Stimulated activated CD4-positive, alpha-beta T cell treated with anti-CD3 and anti-CD28 coated beads, Interleukin-2, amount 100 ng/mL, for 48 hours (primary cell): ENCODE data around the gene TAB3.
"Not testable (repeated sequence)": the region's sequence is repeated elsewhere in the genome, so short reads cannot be mapped to it uniquely, and the experiment has no call there.

Source experiments
- DNase-seq, 2 donors: peaks; one replicate each; pipeline ENCODE4 v3.0.0-alpha.2; 2020

TAB3 gene

DNA sequence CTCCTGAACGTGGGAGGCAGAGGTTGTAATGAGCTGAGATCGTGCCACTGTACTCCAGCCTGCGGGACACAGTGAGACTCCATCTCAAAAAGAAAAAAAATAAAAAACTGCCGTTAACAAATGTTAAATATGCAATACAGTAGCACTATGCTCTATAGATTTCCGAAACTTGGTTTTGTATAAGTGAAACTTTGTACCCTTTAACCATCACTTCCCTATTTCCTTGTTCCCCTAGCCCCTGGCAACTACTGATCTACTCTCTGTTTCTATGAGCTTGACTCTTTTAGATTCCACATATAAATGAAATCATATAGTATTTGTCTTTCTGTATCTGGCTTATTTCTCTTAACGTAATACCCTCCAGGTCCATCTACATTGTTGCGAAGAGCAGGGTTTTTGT, 74.1 kb downstream of the TAB3 start:
- no peak for DNase-seq

- no peak for DNase-seq
Measured at GRCh38 chrX:30812326-30812725, 76.7 kb downstream of the TAB3 start.

DNA sequence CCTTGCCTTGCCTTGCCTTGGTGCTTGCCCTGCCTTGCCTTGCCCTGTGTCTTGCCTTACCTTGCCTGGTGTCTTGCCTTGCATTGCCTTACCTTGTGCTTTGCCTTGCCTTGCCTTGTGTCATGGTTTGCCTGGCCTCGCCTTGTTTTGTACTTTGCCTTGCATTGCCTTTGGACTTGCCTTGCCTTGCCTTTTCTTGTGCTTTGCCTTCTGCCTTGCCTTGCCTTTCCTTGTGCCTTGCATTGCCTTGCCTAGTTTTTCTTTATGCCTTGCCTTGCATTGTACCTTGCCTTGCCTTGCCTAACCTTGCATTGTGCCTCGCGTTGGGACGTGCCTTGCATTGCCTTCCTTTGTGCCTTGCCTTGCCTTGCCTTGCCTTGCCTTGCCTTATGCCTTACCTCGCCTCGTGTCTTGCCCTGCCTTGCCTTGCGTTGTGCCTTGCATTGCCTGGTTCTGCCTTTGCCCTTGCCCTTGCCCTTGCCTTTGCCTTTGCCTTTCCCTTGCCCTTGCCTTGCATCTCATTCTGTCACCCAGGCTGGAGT, 82.8 kb downstream of the TAB3 start:
- DNase-seq, result no peak

- no peak for DNase-seq
Measured at GRCh38 chrX:30804462-30804861, 84.6 kb downstream of the TAB3 start.

GRCh38 chrX:30800901-30801300, 88.2 kb downstream of the TAB3 start:
- DNase-seq, result no peak

DNA sequence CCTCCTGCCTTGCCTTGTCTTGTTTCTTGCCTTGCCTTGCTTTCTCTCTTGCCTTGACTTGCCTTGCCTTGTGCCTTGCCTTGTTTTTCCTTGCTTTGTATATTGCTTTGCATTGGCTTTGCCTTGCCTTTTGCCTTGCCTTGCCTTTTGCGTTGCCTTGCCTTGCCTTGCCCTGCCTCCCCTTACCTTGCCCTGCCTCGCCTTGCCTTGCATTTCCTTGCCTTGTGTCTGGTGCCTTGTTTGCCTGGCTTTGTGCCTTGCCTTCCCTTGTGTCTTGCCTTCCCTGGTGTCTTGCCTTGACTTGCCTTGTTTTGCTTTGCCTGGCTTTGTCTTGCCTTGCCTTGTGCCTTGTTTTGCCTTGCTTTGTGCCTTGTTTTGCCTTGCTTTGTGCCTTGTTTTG, 89.7 kb downstream of the TAB3 start:
- DNase-seq, result no peak

DNA sequence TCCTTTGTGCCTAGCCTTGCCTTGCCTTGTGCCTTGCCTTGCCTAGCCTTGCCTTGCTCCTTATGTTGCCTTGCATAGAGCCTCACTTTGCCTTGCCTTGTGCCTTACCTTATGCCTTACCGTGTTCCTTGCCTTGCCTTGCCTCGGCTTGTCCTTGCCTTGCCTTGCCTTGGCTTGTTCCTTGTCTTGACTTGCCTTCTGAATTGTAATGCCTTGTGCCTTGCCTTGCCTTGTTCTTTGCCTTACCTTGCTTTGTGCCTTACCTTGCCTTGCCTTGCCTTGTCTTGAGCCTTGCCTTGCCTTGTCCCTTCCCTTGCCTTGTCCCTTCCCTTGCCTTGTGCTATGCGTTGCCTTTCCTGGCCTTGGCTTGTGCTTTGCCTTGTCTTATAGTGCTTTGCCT, 90.2 kb downstream of the TAB3 start:
- no peak for DNase-seq

DNA sequence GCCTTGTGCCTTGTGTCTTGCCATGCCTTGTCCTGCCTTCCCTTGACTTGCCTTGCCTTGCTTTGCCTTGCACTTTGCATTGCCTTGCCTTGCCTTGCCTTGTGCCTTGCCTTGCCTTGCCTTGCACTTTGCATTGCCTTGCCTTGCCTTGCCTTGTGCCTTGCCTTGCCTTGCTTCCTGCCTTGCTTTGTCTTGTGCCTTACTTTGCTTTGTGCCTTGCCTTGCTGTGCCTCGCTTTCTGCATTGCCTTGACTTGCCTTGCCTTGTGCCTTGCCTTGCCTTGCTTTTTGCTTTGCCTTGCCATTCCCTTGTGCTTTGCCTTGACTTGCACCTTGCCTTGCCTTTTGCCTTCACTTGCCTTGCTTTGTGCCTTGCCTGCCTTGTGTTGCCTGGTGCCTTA, 91.8 kb downstream of the TAB3 start:
- DNase-seq, result not testable (repeated sequence)

GRCh38 chrX:30795981-30796958, 92.8 kb downstream of the TAB3 start:
- no peak for DNase-seq

DNA sequence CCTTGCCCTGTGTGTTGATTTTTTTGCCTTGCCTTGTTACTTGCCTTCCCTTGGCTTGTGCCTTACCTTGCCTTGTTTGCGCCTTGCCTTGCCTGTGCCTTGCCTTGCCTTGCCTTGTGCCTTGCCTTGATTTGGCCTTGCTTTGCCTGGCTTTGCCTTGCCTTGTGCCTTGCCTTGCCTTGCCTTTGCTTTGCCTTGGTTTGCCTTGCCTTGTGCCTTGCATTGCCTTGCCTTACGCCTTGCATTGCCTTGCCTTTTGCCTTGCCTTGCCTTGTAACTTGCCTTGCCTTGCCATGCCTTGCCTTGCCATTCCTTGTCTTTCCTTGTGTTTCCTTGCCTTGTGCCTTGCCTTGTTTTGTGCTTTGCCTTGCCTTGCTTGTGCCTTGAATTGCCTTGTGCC, 94.6 kb downstream of the TAB3 start:
- DNase-seq, result no peak

GRCh38 chrX:30793767-30794103, 95.3 kb downstream of the TAB3 start:
- no peak for DNase-seq

- no peak for DNase-seq
Measured at GRCh38 chrX:30793075-30793766, 95.8 kb downstream of the TAB3 start.

DNA sequence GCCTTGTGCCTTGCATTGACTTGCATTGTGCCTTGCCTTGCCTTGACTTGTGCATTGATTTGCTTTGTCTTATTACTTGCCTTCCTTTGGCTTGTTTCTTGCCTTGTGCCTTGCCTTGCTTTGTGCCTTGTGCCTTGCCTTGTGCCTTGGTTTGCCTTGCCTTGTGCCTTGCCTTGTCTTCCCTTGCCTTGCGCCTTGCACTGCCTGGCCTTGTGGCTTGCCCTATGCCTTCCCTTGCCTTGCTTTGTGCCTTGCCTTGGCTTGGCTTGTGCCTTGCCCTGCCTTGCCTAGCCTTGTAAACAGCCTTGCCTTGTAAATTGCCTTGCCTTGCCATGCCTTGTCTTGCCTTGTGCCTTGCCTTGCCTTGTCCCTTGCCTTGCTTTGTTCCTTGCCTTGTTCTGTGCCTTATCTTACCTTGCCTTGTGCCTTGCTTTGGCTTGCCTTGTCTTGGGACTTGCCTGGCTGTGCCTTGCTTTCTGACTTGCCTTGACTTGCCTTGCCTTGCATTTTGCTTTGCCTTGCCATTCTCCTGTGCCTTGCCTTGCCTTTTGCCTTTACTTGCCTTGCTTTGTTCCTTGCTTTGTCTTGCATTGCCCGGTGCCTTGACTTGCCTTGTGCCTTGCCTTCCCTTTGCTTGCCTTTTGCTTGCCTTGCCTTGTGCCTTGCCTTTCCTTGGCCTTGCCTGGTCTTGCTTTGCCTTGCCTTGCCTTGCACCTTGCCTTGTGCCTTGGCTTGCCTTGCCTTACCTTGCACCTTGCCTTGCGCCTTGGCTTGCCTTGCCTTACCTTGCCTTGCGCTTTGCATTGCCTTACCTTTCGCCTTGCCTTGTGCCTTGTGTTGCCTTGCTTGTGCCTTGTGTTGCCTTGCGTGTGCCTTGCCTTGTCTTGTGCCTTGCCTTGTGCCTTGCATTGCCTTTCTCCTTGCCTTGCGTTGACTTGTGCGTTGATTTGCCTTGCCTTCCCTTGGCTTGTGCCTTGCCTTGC, 97.5 kb downstream of the TAB3 start:
- DNase-seq, result no peak

DNA sequence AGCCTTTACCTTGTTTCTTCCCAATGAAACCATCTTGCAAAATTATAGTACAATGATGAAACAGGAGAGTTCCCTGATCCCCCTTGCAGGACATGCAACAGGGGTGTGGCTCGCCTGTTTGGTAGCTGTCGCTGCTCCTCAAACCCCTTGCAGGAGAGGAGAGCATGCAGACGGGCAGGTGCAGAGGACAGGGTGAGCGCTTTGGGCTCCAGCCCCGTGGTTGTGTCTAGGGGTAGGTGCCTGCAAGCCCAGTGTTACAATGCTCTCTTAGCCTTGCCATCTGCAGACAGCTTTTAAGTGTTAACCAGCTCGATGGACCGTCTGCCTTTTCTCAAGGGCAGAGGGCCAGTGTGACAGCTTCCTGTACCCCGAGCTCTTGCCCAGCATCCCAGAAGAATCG, 102.0 kb downstream of the TAB3 start:
- DNase-seq, result no peak

DNA sequence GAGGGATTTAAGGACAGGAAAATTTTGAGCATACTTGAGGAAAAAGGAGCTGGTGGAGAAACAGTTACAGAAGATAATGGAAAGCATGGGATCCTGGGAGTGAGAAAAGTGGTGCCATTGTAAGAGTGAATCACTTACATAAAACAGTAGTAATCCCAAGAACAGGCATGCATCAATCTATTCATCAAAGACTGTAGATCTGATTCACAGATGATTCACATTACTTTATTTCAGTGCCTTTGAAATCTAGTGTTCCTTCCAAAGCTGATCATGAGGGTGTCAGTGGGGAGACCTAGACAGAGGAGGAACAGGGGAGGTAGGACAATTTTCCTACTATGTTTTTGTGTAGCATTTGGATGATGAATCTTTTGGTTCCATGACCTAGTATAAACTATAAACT, 102.7 kb downstream of the TAB3 start:
- no peak for DNase-seq

- DNase-seq, result no peak
Measured at GRCh38 chrX:30781711-30782444, 107.2 kb downstream of the TAB3 start.

GRCh38 chrX:30779453-30780030, 109.5 kb downstream of the TAB3 start:
- no peak for DNase-seq

DNA sequence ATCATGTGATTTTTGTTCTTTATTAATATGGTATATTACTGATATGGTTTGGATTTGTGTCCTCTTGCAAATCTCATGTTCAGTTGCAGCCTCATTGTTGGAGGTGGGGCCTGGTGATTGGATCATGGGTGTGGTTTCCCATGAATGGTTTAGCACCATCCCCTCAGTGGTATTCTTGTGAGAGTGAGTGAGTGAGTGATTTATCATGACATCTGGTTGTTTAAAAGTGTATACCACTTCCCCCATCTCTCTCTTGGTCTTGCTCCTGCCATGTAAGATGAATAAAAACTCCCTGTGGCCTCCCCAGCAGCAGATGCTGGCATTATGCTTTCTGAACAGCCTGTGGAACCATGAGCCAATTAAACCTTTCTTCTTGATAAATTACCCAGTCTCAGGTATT, 111.5 kb downstream of the TAB3 start:
- DNase-seq, result no peak
